ENCODE measurements around the gene RNF5.
A peak's percentile ranks its signal among the peaks of the same experiment; 100 is the strongest.

Gene RNF5

DNA sequence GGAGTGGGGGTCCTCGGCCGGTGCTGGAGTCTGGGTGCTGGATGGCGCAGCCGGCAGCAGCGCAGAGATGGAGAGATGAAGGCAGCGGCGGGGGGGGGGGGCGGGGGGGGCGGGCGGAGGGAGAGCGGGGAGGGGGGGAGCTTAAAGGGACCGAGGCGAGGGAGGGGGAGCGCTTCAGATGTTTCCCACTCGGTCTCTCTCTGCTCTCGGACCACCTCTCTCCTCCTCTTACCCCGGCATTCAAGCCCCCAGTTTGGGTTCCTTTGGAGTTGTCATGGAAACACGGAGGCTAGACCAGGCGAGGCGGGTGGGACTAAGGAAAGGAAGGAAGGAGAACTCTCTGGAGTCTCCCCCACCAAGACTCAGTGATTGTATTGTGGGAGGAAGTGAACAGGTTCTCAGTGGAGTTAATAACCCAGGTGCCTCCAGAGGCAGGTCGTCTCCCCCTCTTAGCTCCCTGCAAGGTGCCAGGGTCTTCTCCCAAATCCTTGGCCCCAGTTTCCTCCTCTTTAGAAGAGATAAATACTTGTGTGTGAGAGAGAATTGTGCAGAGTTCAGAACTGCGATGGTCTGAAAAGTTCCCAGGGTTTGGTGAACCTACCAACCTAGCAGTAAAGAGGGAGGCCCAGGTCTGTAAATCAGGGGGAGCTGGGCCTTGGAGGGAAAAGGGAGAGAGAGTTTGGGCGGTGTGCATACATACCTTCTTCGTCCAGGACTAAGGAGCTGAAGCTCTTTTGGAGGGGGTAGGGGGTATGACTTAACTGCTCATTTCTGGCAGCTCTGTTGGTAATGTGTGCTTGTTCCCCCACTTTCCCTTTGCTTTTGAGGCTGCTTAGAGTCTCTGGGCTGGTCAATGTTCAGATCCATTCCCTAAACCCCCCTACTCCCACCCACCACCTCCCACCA is 26.1 kb upstream of the RNF5 start, which contains the start of gene PRRT1:
TSS of gene PRRT1 (minus strand) at position 77 of the 906 bp plus-strand sequence. CDS start 112 bp downstream, outside the sequence.
- no peak for DNase-seq (ENCODE audit: low read depth in 2 of 2)

DNA sequence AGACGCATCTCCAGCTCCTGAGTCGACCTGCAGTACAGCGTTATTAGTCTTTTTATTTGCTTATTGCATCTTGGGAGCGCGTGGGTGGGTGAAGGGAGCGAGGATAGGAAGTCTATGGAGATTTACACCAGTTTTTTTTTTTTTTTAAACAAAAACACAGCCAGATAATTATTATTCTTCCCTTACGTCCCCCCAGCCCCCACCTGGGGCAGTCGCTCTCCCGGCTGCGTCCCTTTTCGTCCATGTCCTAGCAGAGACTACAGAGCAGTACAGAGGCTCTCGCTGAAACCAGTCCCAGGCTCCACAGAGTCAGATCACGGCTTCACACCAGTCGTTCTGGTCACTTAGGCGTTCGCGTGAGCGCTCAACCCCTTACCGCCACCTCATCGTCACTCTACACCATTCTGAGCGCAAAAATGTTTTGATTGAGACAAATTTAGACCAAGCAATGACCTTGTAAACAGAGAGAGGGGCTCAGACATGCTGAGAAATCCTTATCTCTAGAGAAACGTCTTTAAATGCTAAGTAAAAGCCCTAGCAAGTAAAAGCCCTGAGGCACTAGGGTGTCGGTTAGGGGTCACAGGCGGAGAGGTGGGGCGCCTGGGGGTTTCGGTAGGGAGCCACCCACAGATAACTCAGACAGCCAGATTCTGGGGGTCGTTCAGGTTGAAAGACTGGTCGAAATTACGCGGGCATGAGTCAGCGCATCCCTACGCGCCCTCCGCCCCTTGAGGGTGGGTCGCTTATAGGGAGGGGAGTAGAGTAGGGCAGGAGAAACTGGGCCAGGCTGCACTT is 25.2 kb upstream of the RNF5 start:
- DNase-seq (ENCODE audit: low read depth in 2 of 2) = no peak

DNA sequence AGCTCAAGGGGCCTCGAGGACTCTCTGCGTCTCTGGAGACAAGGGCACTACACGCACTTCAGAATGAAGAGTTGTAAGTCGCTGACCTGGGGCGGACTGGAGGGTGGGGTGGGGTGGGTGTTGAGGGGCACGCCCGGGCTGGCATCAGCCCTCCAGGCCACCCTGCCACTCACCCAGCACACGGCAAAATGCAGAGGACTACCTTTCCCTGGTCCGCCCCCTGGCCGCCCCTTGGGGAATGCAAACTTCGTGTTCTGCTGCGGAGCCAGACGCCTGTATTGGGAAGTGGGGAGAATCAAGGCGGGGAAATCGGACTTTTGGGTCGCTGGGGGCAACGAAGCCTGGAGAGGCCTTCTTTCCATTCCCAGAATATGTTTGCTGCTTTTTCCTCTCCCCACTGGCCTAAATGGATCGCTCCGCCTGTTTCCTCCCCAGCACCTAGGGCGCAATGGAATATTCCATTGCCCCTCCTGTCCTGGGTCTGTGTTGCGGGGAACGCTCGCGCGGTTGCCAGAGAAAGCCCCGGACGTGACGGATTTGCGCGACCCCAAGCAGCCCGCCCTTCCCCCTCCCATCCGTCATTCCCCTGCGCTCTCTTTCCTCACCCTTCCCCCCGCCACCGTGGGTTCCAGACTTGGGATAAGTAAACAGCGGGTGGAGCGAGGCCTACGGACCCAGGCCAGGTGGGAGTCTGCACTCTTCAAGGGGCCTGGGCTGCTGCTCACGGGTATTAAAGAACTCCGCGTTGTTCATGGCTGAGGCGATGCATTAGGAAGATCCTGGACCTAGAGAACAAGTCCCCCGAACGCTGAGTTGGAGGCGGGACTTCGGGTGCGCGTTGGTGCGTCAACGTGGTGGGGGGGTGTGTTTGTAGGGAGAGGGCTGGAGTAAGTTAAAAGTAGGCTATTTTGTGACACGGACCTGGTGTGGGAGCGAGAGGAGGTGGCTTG is 24.4 kb upstream of the RNF5 start, which contains the start of gene PPT2:
TSS of gene PPT2 (plus strand) at position 578 of the 950 bp plus-strand sequence. CDS start 454 bp downstream, outside the sequence.
- DNase-seq (ENCODE audit: low read depth in 2 of 2) = peak; percentile 84 to 86

DNA sequence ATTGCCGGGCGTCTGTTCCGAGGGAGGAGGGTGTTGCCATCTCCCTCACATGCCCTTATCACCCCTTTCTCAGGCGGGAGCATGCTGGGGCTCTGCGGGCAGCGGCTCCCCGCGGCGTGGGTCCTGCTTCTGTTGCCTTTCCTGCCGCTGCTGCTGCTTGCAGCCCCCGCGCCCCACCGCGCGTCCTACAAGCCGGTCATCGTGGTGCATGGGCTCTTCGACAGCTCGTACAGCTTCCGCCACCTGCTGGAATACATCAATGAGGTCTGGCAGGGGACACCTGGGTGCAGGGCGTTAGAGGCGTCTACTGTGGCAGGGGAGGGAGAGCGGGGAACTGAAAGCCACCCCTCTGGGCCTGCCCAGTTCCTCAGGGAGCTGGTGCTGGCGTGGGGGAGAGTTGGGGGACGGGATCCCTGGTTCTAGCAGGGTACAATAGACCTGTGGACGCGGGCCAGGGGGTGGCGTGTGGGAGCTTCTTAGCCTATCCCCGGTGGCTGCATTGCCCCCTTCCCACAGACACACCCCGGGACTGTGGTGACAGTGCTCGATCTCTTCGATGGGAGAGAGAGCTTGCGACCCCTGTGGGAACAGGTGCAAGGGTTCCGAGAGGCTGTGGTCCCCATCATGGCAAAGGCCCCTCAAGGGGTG is 23.6 kb upstream of the RNF5 start:
- no peak for DNase-seq (ENCODE audit: low read depth in 2 of 2)

DNA sequence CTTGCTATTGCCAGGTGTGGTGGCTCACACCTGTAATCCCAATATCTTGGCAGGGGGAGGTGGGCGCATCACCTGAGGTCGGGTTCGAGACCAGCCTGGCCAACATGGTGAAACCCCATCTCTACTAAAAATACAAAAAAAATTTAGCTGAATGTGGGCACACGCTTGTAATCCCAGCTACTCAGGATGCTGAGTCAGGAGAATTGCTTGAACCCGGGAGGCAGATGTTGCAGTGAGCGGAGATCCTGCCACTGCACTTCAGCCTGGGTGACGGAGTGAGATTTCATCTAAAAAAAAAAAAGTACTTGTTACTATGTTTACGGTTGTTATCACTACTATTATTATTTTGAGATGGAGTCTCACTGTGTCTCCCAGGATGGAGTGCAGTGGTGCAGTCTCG is 21.3 kb upstream of the RNF5 start:
- DNase-seq (ENCODE audit: low read depth in 2 of 2) = no peak

DNA sequence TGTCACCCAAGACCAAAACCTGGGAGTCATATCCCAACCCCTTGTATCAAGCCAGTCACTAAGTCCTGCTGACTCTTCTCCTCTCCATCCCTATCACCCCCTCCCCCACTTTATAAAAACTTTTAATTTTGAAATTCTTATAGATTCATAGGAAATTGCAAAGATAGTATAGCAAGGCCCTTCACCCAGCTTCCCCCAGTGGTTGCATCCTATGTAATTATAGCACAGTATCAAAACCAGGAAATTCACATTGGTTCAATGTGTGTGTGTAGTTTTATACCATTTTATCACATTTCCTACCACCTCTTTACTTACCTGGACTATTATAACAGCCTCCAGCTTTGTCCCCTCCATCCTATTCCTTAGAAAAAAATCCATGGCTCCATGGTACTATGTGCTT is 20.2 kb upstream of the RNF5 start:
- DNase-seq (ENCODE audit: low read depth in 2 of 2) = no peak

DNA sequence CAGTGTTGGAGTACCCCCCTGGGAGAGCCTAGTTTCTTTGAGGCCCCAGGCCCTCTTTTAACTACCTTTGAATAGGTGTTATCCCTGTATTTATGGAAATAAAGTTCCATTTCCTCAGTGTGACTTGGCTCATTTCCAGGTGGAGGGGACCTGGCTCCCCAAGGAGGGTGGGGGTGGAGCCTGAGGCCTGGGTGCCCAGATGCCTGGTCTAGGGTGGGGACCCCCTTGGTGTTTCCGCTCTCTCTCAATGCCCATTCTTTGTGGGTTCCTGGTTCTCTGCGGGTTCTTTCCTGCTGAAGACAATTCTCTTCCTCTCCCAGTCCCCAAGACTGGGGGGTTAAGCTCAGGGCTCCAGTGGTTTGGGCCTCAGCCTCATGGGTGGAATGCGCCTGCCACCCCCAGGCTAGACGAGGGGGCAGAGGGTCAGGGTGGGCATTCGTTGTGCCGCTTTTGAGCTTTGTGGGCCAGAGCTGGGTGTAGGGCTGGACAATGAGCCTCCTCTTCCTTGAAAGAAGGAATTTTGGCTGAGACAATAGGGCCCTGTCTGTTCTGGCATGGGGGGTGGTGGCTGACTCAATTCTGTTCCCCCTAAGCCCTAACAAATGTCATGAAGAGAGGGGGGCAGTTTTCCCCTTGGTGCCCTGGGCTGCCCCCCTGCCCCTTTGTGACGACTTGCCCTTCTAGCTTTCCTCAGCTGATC is 14.5 kb upstream of the RNF5 start:
- DNase-seq (ENCODE audit: low read depth in 2 of 2) = no peak

DNA sequence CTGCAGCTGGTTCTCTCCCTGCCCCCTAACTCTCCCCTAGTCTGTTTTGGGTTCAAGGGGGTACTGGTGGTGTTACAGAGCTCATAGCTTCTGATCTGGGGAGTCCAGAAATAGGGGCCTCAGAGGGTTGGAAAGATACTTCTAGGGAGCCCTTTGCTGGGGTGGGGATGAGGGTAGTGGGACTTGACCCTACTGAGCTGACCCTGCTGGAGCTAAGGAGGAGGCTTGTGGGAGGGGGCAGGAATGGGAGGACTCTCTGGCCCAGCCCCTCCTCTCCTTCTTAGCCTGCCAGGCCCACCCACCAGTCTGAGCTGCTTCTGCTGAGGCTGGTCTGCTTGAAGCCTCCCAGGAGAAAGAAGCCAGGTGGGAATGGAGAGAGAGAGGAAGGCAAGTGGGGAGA is 13.9 kb upstream of the RNF5 start, which contains the start of gene EGFL8:
TSS of gene EGFL8 (plus strand) at position 301 of the 400 bp plus-strand sequence. CDS start 1,571 bp downstream, outside the sequence.
- DNase-seq (ENCODE audit: low read depth in 2 of 2) = no peak

DNA sequence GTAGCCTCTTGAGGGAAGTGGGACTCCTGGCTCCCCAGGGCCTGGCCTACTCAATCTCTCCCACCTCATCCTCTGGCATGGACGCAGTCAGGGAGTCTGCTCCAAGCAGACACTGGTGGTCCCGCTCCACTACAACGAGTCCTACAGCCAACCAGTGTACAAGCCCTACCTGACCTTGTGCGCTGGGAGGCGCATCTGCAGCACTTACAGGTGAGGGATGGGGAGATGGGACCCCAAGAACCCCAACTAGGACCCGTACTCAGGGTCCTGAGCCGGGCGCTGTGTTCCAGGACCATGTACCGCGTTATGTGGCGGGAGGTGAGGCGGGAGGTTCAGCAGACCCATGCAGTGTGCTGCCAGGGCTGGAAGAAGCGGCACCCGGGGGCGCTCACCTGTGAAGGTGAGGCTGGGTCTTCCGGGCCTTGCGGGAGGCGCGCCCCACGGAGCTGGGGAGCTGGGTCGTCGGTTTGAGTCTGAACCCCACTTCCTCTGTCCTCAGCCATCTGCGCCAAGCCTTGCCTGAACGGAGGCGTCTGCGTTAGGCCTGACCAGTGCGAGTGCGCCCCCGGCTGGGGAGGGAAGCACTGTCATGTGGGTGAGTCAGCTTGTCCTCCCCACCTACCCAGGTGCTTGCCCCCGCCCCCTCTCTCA is 11.7 kb upstream of the RNF5 start:
- no peak for DNase-seq (ENCODE audit: low read depth in 2 of 2)

DNA sequence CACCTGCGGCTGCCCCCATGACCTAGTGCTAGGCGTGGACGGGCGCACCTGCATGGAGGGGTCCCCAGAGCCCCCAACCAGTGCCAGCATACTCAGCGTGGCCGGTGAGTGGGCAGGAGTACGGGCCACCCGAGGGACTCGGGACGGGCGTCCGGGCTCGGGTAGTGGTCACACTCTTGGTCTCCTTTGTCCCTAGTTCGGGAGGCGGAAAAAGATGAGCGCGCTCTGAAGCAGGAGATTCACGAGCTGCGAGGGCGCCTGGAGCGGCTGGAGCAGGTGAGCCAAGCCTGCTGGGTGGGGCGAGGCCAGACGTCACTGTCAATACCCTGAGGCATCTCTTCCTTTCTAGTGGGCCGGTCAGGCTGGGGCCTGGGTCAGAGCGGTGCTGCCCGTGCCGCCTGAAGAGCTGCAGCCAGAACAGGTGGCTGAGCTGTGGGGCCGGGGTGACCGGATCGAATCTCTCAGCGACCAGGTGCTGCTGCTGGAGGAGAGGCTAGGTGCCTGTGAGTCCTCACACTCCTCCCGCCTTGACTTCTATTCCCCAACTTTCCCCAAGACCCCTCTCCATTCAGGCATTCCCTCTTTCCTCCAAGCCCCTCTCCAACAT is 10.9 kb upstream of the RNF5 start:
- no peak for DNase-seq (ENCODE audit: low read depth in 2 of 2)

DNA sequence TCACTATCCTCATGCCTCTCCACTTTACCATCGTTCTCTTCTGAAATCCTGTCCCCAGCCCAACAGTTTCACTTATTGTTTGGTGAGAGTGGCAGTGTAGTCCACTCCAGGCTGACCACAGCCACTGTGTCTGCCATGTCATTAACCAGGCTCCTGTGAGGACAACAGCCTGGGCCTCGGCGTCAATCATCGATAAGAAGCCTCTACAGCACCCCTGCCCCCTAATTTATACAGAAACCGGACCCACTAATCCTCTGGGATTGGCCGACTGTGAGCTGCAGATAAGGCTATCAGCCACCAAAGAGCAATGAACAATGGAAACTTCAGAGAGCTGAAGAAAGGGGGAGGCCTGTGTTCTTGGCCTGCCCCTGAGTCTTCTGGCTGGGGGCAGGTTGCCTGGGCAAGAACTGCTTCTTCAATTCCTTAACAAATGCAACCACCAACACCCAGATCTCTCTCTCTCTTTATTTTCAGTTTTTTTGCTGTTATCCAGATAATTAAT is 10.4 kb upstream of the RNF5 start:
- no peak for DNase-seq (ENCODE audit: low read depth in 2 of 2)

DNA sequence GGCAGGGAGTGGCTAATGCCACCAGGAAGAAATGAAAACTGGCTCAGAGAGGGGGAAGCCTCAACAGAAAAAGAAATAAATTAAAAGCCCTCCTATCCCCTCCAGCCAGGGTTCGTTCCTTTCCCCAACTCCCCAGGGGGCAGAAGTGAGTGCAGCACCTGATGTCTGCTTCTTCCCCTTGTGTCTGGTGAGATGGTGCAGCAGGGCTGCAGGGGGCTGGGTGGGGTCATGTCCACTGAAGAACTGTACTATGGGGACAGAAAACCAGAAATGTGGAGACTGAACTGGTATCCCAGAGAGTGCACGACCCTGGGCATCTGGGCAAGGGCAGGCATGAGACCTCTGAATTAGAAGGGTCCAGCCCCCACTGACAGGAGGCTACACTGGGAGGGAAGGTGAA is 9.9 kb upstream of the RNF5 start:
- no peak for DNase-seq (ENCODE audit: low read depth in 2 of 2)

DNA sequence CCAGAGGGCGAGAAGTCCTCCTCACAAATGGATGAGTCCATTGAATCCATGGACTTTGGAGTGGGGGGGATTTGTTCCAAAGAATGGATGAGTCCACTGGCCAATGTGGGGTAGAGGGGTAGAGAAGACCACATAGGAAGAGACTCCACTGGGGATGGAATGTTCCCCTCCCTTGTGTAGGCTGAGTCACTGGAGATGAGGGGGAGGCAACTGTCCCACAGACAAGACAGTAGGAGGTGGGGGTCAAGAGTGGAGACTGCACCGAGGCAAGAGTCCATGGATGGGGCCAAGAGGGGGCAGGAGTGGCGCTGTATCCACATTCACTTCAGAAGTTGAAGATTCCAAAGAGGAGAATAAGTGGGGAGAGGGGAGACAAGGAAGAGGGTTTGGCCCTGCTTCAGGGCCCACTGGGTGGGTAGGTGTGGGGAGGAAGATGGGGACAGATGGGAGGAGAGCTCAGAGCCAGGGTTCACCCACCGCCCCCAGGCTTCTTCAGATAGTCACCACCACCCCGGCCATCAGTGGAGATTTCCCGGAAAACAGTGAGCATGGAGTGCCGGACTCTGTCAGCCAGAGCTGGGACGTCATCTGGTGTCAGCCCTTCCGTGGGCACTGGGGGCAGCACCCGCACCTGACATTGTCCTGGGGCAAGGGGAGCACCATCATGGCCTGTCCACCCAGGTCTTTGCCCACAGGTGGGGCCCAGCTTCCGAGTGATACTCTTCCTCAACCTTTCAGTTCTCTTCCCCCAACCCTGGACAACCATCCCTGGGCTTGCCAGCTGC is 9.2 kb upstream of the RNF5 start:
- no peak for DNase-seq (ENCODE audit: low read depth in 2 of 2)

DNA sequence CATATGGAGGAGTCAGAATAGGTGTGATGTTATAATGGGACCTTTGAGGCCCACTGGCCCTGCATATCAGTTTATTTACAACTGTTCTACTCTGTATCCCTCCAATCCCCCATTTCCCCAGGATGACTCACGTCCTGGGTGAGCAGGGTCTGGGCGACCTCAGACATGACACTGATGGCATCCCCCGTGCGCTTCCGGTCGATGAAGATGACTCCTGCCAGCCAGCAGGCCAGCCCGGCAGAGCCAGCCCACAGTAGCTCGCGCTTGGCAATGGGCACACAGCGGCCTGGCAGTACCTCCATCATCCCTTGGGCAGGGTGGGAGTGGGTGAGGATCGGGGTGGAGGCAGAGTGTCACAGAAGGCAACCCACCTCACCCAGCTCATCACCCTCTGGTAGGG is 7.9 kb upstream of the RNF5 start:
- no peak for DNase-seq (ENCODE audit: low read depth in 2 of 2)

DNA sequence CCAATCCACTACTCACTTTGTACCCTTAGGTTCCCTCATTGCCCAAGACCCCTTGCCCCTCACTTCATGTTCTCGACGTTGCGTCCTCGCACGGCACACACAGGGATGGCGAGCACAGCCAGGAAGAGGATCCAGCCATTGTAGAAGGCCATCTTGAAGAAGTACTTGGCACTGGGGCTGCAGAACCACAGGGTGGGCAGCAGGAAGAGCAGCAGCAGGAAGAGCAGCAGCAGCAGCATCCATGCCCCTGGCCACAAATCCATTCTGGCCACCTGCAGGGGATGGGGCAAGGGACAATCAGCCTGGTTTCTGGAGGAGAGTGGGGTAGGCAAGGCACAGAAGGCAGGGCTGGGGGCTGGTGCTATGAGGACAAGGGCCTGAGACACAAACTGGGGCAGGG is 7.0 kb upstream of the RNF5 start:
- DNase-seq (ENCODE audit: low read depth in 2 of 2) = no peak

DNA sequence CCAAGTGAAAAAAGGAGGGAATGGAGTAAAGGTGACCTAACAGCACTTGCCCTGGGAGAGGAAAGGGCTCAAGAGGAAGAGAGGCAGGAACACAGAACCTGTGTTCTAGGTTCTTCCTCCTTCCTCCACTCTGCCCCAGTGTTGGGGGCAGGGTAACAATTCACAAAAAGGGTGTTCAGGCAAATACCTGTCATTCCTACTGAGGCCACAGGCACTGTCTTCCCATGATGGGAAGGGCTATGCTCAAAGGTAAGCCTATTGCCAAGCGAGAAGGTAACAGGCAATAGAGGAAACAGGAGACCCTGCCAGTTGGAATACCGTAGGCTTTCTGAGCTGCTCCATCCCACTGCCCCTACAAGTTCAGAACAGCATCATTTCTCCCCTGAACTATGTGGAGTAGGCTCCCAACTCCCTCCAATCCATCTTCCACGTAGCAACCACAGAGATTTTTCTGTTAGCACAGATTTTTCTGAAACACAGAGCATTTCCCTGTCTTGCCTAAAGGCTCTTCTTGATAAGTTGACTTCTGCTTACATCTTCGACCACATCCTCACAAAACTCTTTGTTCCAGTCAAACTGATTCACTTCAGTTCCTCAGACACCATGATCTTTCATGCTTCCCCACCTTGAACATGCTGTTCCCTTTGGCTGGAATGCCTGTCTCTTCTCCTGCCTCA is 5.0 kb upstream of the RNF5 start:
- no peak for DNase-seq (ENCODE audit: low read depth in 2 of 2)

DNA sequence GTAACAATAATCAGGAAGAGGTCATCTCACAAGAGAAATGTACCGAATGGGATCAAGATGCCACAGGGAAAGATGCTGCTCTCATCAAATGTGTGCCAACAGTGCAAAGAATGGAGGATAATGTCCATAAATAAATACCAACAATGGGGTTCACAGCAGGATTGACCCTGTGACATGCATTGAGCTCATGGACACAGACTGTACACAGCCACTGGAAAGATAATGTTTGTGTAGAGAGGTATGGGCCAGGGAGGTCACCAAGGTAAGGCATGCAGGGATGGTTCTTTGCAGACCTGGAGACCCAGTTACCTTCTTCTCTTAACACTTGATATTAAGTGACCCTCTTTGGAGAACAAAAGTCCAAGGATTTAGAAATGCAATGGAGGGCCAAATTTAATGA is 3.8 kb upstream of the RNF5 start:
- no peak for DNase-seq (ENCODE audit: low read depth in 2 of 2)

DNA sequence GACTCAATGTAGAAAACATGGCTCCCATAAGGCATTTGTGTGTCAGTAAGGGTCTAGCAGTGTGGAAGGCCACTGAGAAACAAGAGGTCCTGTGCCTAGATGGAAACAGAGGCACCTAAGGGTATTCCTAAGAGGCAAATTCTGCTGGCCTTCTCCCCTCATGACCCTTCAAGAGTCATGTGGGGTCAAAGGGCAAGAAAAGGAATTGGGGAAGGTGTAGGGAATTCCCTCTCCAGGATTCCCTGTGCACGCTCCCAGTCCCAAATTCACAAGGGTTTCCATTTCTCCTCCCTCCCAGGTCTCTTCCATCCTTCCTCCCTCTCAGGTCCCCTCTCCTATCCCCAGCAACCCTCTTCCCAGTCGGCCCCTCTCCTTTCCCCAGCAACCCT is 2.9 kb upstream of the RNF5 start:
- DNase-seq (ENCODE audit: low read depth in 2 of 2) = no peak
